OCI-LY3 (cell line): Measurements from ENCODE around the gene PHACTR3.

ENCODE experiments used
- H2AFZ ChIP-seq: fragments of 200-600, 300-600 bp; shearing (Covaris generic); 2 replicates; pipeline ENCODE4 v1.6.0; 2014; ENCODE audit warnings: antibody characterized with exemption, low read depth, low read length
- H3K27ac ChIP-seq: fragments of 200-600, 300-600 bp; sonication (generic); 2 replicates; pipeline ENCODE4 v1.5.1; 2014; ENCODE audit warnings: mild to moderate bottlenecking, low read length, moderate library complexity, mixed read lengths
- H3K27me3 ChIP-seq: fragments of 200-600, 300-600 bp; sonication (generic); 2 replicates; pipeline ENCODE4 v1.6.1; 2014; ENCODE audit warnings: low read depth, low read length, mixed read lengths
- H3K36me3 ChIP-seq: fragments of 200-600, 300-600 bp; sonication (generic); replicated peaks from 2 replicates; pipeline ENCODE3; 2014; ENCODE audit warnings: low read depth, low read length, mixed read lengths
- H3K4me1 ChIP-seq: fragments of 300-600, 200-600 bp; sonication (generic); 2 replicates; pipeline ENCODE4 v1.6.1; 2014; ENCODE audit warnings: low read length, mixed read lengths
- H3K4me2 ChIP-seq: fragments of 200-600, 300-600 bp; sonication (generic); 2 replicates; pipeline ENCODE4 v1.6.1; 2014; ENCODE audit warnings: low read length, mixed read lengths
- H3K4me3 ChIP-seq: fragments of 300-600, 200-600 bp; sonication (generic); 2 replicates; pipeline ENCODE4 v1.5.1; 2014; ENCODE audit warnings: antibody characterized with exemption, mild to moderate bottlenecking, low read length, moderate library complexity
- H3K79me2 ChIP-seq: fragments of 300-600, 200-600 bp; shearing (Covaris generic); 2 replicates; pipeline ENCODE4 v1.6.1; 2014; ENCODE audit warnings: mild to moderate bottlenecking, low read length, mixed read lengths
- H3K9ac ChIP-seq: fragments of 300-600, 200-600 bp; shearing (Covaris generic); 2 replicates; pipeline ENCODE4 v1.6.0; 2014; ENCODE audit warnings: mild to moderate bottlenecking, low read length, moderate library complexity
- H3K9me3 ChIP-seq: fragments of 200-600, 300-600 bp; shearing (Covaris generic); 2 replicates; pipeline ENCODE4 v1.6.1; 2014; ENCODE audit warnings: low read length, mixed read lengths; ENCODE audit not compliant: insufficient read depth
- H4K20me1 ChIP-seq: fragments of 200-600, 300-600 bp; sonication (generic); 2 replicates; pipeline ENCODE4 v1.6.1; 2016; ENCODE audit warnings: low read length, mixed read lengths; ENCODE audit not compliant: insufficient read depth
- EZH2phosphoT487 ChIP-seq: fragments of 200-600 bp; shearing (Covaris generic); IDR thresholded peaks from 2 replicates; pipeline ENCODE4 v1.6.1; 2018; ENCODE audit warnings: antibody characterized with exemption, mixed run types, low read depth
- TF ChIP-seq, protein P1 (sequence below): fragments of 200-600, 300-600 bp; sonication (generic); IDR thresholded peaks from 2 replicates; pipeline ENCODE4 v1.5.1; 2014; ENCODE audit warnings: antibody characterized with exemption, low read length, low read depth

Gene PHACTR3

DNA sequence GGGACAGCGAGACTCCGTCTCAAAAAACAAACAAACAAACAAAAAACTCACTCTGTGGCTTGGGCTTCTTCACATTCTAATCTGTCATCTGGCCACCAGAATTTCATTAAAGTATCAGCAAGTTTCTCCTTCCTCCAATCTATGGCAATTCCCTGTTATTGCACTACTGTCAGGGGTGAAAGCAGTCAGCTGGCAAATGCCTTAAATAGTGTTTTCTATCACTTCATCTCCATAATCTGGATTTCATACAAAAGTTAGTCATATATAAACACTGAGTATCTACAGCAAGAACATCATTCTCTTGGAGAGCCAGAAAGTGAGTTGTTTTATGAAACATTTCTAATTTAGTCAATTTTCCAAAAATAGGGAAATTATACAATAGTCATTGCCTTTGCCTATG, 56.1 kb downstream of the PHACTR3 start:
- Histone ChIP-seq H3K4me1 (no peaks in the 10 kb centered on the region), H3K27me3 (peaks cover 14% of the 10 kb centered on the region), H3K27ac (no peak overlapping the region), H4K20me1 (no peaks in the 10 kb centered on the region), H3K9me3 (peaks cover 18% of the 10 kb centered on the region; the same call in 1 of the 2 replicates), H3K4me3 (no peak overlapping the region), H3K9ac (no peak overlapping the region), H3K36me3 (no peaks in the 10 kb centered on the region), H2AFZ (no peak overlapping the region), H3K4me2 (no peak overlapping the region), H3K79me2 (no peaks in the 10 kb centered on the region)
- TF ChIP-seq EZH2phosphoT487, result no peak
- TF ChIP-seq, protein P1, sequence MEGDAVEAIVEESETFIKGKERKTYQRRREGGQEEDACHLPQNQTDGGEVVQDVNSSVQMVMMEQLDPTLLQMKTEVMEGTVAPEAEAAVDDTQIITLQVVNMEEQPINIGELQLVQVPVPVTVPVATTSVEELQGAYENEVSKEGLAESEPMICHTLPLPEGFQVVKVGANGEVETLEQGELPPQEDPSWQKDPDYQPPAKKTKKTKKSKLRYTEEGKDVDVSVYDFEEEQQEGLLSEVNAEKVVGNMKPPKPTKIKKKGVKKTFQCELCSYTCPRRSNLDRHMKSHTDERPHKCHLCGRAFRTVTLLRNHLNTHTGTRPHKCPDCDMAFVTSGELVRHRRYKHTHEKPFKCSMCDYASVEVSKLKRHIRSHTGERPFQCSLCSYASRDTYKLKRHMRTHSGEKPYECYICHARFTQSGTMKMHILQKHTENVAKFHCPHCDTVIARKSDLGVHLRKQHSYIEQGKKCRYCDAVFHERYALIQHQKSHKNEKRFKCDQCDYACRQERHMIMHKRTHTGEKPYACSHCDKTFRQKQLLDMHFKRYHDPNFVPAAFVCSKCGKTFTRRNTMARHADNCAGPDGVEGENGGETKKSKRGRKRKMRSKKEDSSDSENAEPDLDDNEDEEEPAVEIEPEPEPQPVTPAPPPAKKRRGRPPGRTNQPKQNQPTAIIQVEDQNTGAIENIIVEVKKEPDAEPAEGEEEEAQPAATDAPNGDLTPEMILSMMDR, result no peak

DNA sequence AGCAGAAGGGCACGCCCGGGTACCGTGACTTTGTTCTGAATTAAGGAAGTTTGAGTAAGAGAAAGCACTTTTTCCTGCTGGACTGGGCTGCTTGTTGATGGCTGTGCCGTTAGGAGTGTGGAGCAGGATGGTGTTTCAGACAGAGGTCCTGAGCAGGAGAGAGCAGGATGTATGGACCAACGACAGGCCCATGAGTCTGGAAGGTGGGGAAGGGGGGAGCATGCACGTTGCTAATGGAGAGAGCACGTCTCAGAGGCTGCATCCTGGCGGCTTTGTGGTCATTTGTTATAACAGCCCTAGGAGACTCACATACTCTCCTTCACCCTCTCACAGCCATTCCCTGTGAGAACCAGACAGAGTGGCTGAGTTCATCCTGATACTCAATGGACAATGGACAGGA, 56.8 kb downstream of the PHACTR3 start:
- no peak overlapping the region for H3K27ac ChIP-seq
- H3K4me1 ChIP-seq, result no peaks in the 10 kb centered on the region
- no peak overlapping the region for H3K4me3 ChIP-seq
- TF ChIP-seq, protein P1, result no peak
- TF ChIP-seq EZH2phosphoT487, result no peak
- H3K27me3 ChIP-seq, result peaks cover 19% of the 10 kb centered on the region
- no peaks in the 10 kb centered on the region for H4K20me1 ChIP-seq
- H3K4me2 ChIP-seq, result no peak overlapping the region
- no peaks in the 10 kb centered on the region for H3K36me3 ChIP-seq
- no peak overlapping the region for H2AFZ ChIP-seq
- H3K79me2 ChIP-seq, result no peaks in the 10 kb centered on the region
- peaks cover 18% of the 10 kb centered on the region; the same call in 1 of the 2 replicates for H3K9me3 ChIP-seq
- H3K9ac ChIP-seq, result no peak overlapping the region

DNA sequence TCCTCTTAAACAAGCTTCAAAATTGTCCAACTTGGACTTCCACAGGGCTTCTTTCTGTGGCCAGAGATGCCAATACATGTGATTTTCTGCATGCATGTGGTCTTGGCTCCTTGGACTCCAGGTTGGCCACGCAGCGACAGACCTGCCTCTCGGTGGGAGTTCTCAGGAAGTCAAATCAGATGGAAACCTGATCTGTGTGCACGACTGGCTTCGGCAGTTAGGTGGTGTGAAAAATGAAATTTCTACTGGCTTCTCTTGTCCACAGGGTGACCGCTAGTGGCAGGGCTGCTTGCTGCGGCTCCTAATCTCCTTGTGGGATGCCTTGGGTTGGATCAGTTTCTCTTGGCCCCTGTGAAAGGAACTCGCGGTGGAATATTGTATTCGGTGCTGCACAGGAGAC, 57.3 kb downstream of the PHACTR3 start:
- no peak overlapping the region for H3K4me3 ChIP-seq
- peaks cover 19% of the 10 kb centered on the region for H3K27me3 ChIP-seq
- no peak for TF ChIP-seq EZH2phosphoT487
- TF ChIP-seq, protein P1, result no peak
- no peak overlapping the region for H3K4me2 ChIP-seq
- no peak overlapping the region for H2AFZ ChIP-seq
- H4K20me1 ChIP-seq, result no peaks in the 10 kb centered on the region
- H3K36me3 ChIP-seq, result no peaks in the 10 kb centered on the region
- H3K27ac ChIP-seq, result no peak overlapping the region
- no peaks in the 10 kb centered on the region for H3K4me1 ChIP-seq
- peaks cover 18% of the 10 kb centered on the region; the same call in 1 of the 2 replicates for H3K9me3 ChIP-seq
- no peak overlapping the region for H3K9ac ChIP-seq
- no peaks in the 10 kb centered on the region for H3K79me2 ChIP-seq

DNA sequence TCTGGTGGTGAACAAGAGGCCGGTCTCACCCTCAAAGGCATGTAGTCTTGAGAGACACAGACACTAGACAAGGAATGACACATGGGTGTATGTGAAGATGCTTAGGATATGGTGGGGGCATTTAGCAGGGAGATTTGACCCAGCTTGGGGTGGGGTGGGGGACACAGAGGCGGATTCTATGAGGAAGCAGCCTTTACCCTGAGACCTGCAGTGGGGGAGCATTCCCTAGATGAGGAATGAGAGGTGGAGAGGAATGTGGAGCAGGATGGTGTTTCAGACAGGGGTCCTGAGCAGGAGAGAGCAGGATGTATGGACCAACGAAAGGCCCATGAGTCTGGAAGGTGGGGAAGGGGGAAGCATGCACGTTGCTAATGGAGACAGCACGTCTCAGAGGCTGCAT, 57.8 kb downstream of the PHACTR3 start:
- no peak overlapping the region for H3K27ac ChIP-seq
- TF ChIP-seq, protein P1, result no peak
- TF ChIP-seq EZH2phosphoT487, result no peak
- no peak overlapping the region for H3K4me3 ChIP-seq
- peaks cover 22% of the 10 kb centered on the region for H3K27me3 ChIP-seq
- no peaks in the 10 kb centered on the region for H3K36me3 ChIP-seq
- no peak overlapping the region for H3K9ac ChIP-seq
- H3K9me3 ChIP-seq, result peaks cover 13% of the 10 kb centered on the region; the same call in 1 of the 2 replicates
- no peaks in the 10 kb centered on the region for H3K79me2 ChIP-seq
- H3K4me2 ChIP-seq, result no peak overlapping the region
- no peaks in the 10 kb centered on the region for H4K20me1 ChIP-seq
- no peak overlapping the region for H2AFZ ChIP-seq
- H3K4me1 ChIP-seq, result no peaks in the 10 kb centered on the region
